ENCODE results near the gene VWA8. TPM values are rescaled to one million over a fixed set of nuclear protein-coding genes. Genes with fewer than 3 reads are reported as not detected.

VWA8 gene
- total and polyA plus RNA-seq, 9 donors, result 4.5 to 25.1 (median 21.0) TPM

DNA sequence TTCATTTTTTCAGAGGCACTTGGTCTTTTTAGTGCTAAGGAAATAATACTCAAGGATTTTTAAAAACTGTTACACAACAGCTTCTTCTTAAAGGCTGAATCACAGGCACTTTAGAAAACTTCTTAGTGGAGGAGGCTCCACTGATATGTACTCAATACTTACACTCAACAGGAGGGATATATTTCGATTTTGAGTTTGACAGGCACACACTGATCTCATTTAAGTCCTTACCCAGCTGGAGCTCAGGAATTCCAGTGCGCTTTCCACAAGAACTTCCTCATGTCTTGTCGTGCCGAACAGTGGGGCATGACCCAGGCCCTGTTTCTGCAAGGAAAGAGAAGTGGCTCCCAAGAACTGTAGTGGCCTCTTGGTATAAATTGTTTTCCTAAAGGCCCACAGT, 399.7 kb downstream of the VWA8 start:
- Histone ChIP-seq H3K4me1 (ENCODE audit: insufficient read depth) (peaks cover 8% of the 10 kb centered on the region), H3K27ac (no peak overlapping the region), H3K9me3 (no peaks in the 10 kb centered on the region), H3K4me3 (no peak overlapping the region), H3K27me3 (no peaks in the 10 kb centered on the region), H3K36me3 (no peaks in the 10 kb centered on the region)
- TF ChIP-seq EP300 (IDR thresholded peaks at IDR 0.05) (no peak), POLR2A (IDR thresholded peaks at IDR 0.05) (no peak)
- TF ChIP-seq, protein P1, sequence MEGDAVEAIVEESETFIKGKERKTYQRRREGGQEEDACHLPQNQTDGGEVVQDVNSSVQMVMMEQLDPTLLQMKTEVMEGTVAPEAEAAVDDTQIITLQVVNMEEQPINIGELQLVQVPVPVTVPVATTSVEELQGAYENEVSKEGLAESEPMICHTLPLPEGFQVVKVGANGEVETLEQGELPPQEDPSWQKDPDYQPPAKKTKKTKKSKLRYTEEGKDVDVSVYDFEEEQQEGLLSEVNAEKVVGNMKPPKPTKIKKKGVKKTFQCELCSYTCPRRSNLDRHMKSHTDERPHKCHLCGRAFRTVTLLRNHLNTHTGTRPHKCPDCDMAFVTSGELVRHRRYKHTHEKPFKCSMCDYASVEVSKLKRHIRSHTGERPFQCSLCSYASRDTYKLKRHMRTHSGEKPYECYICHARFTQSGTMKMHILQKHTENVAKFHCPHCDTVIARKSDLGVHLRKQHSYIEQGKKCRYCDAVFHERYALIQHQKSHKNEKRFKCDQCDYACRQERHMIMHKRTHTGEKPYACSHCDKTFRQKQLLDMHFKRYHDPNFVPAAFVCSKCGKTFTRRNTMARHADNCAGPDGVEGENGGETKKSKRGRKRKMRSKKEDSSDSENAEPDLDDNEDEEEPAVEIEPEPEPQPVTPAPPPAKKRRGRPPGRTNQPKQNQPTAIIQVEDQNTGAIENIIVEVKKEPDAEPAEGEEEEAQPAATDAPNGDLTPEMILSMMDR (IDR thresholded peaks at IDR 0.05), result no peak
- no peak for DNase-seq
- intact Hi-C loops (cut with DNase I), result no loop called here
- WGBS, 3 donors, result 22 to 34% (median 23%) methylated on average over 4 of the region's 4 CpGs

DNA sequence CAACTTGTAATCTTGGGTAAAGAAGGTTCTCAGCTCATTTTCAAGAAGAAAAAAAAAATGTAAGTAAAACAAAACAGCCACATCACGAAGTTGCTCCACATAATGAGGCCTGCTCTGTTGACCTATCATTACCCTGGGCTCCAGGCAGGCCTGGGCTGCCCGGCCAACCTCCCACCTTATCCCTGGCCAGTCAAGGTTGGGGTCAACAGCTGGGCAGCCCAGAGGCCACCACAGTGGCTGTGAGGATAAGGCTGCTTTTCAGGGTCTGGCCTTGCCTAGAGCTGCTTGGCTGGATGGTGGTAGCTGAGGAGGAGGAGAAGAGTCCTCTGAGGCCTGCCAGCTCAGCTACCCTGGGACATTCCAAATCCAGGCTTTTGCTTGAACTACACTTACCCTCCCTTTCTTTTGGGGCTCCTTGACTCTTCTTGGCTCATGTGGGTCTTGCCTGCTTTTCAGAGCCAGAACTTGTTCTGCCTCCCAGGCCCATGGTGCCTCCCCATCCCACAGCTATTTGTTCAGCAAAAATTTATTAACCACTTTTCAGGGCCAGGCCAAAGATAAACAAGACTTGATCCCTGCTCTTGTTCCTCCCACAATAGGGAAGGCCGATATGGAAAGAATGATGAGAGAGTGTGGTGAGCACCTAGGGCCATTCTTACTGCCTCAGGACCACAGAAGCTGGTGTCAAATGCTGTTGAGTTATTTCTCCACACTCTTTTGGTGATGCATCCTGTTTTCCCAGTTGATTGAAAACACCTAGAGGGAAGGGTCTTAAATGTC, 401.9 kb downstream of the VWA8 start:
- Histone ChIP-seq H3K36me3 (no peaks in the 10 kb centered on the region), H3K4me1 (ENCODE audit: insufficient read depth) (peaks cover 8% of the 10 kb centered on the region), H3K9me3 (no peaks in the 10 kb centered on the region), H3K27me3 (no peaks in the 10 kb centered on the region), H3K27ac (no peak overlapping the region), H3K4me3 (no peak overlapping the region)
- TF ChIP-seq EP300 (IDR thresholded peaks at IDR 0.05) (no peak), POLR2A (IDR thresholded peaks at IDR 0.05) (no peak)
- TF ChIP-seq, protein P1 (IDR thresholded peaks at IDR 0.05), result no peak
- WGBS, 3 donors, result 42 to 55% (median 46%) methylated on average over 3 of the region's 3 CpGs
- intact Hi-C loops (cut with DNase I), result no loop called here
- no peak for DNase-seq

DNA sequence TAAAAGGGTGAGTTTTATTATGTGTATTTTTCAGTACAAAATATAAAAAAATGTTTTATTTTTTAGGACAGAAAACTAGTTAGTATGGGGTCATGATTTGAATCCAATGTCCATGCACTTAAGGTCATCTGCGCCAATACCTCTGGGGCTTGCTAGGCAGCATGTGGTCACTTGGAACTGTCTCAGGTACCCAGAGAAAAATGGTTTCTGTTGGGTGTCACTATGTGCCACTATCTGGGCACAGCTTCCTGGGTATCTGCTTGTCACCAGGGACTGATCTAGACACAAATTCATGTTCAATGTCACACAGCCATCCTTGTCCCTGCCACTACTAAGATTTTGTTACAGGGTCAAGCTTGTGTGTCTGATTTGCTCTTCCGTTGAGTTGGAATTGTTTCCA, 403.2 kb downstream of the VWA8 start:
- intact Hi-C loops (cut with DNase I), result no loop called here
- H3K36me3 ChIP-seq, result no peaks in the 10 kb centered on the region
- WGBS, 3 donors, result 93 to 99% (median 98%) methylated on average over 2 of the region's 2 CpGs
- H3K4me3 ChIP-seq, result no peak overlapping the region
- no peak for DNase-seq
- no peaks in the 10 kb centered on the region for H3K27me3 ChIP-seq
- H3K27ac ChIP-seq, result no peak overlapping the region
- H3K4me1 ChIP-seq (ENCODE audit: insufficient read depth), result peaks cover 5% of the 10 kb centered on the region
- no peak for TF ChIP-seq POLR2A (IDR thresholded peaks at IDR 0.05)
- TF ChIP-seq, protein P1 (IDR thresholded peaks at IDR 0.05), result no peak
- TF ChIP-seq EP300 (IDR thresholded peaks at IDR 0.05), result no peak
- no peaks in the 10 kb centered on the region for H3K9me3 ChIP-seq

DNA sequence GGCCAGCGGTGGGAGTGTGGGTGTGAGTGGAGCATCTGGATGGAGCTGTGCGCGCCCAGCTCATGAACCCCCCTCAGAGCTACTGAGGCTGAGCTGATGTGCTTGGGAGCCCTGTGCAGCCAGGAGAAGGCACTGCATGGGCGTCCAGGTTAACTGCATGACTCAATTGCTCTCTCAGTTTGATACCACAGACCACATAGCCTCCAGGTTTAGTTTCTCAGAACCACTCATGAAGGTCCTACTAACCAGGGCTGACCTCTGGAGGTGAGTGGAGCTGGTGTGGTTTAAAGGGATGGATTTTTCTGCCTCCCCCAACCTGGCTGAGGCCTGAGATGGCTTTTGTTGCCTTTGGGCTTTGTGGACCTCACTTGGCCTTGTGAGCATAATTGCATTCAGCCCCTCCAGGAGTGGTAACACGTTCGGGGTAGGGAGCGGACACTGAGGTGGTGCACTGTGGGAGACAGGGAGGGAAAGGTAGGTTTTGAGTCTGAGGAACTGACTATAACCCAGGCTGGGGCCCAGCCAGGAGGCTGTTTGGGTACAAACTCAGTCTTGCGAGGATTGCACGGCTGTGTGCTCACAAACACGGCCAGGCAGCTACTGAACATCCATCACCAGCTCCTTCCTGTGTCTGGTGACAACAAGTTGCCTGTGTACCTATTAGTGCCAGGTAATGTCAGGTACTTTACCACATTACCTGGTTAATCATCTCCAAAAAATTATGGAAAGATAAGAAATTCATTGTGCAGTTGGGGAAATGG, 406.1 kb downstream of the VWA8 start:
- Histone ChIP-seq H3K4me1 (ENCODE audit: insufficient read depth) (no peaks in the 10 kb centered on the region), H3K27ac (no peak overlapping the region), H3K36me3 (no peaks in the 10 kb centered on the region), H3K4me3 (no peak overlapping the region), H3K9me3 (no peaks in the 10 kb centered on the region), H3K27me3 (no peaks in the 10 kb centered on the region)
- intact Hi-C loops (cut with DNase I), result no loop called here
- no peak for TF ChIP-seq POLR2A (IDR thresholded peaks at IDR 0.05)
- TF ChIP-seq EP300 (IDR thresholded peaks at IDR 0.05), result no peak
- TF ChIP-seq, protein P1 (IDR thresholded peaks at IDR 0.05), result no peak
- DNase-seq, result no peak
- WGBS, 3 donors, result 93 to 95% (median 95%) methylated on average over 10 of the region's 10 CpGs
